HepG2 (cell line): ENCODE results near the gene PPP2R2D. TPM values are rescaled to one million over a fixed set of nuclear protein-coding genes. Genes with fewer than 3 reads are reported as not detected.

Experiments
- ATAC-seq: fragments of 200-7000 bp; cut with Tn5 transposase; 3 replicates; pipeline ENCODE4 v1.9.1; 2020; ENCODE audit warnings: mild to moderate bottlenecking, moderate library complexity
- BruUV-seq: library from RNA; stranded (reverse); fragments of 400-500 nt; replicated peaks from 2 replicates; lab custom pipeline; 2021; lab: Mats Ljungman, UMichigan
- CTCF ChIA-PET: fragments of 300-600 bp; formaldehyde crosslinking; extraction: SDS; loops from one replicate; lab custom pipeline; 2021; ENCODE audit warnings: low total read pairs, inconsistent platforms, low intra/inter-chr PET ratio; lab: Yijun Ruan, JAX
- POLR2A ChIA-PET: fragments of 350-600 bp; sonication (Branson Sonifier 250); formaldehyde crosslinking; loops from one replicate; lab custom pipeline; 2020; ENCODE audit warnings: antibody characterized with exemption, inconsistent platforms; lab: Yijun Ruan, JAX
- DNase-seq: peaks from one replicate; pipeline ENCODE4 v3.0.0-alpha.2; 2015; ENCODE audit warnings: low spot score
- FAIRE-seq: peaks from 3 replicates; lab custom pipeline; 2011; peaks lifted over from hg19 to GRCh38; lab: Jason Lieb, UNC
- H2AFZ ChIP-seq: one replicate; pipeline ENCODE4 v1.6.1; 2011; ENCODE audit warnings: low read length, inconsistent platforms
- H3K27ac ChIP-seq: fragments of 300-600 bp; 3 replicates; pipeline ENCODE4 v1.8.0; 2011; ENCODE audit warnings: mixed run types, mild to moderate bottlenecking, mixed read lengths, low read length, inconsistent platforms; ENCODE audit not compliant: insufficient read depth; ENCODE audit errors: extremely low read length
- H3K27me3 ChIP-seq, 2 experiments: fragments of 200-600 bp in 1 of 2; 2 replicates in 1 of 2; 3 replicates in 1 of 2; pipeline versions ENCODE4 v1.6.0 to v1.8.0; 2011; ENCODE audit warnings: low read length in 2 of 2, mild to moderate bottlenecking in 2 of 2, moderate library complexity in 2 of 2, inconsistent platforms in 1 of 2; ENCODE audit not compliant: insufficient read depth in 2 of 2, control insufficient read depth in 1 of 2
- H3K36me3 ChIP-seq, 2 experiments: fragments of 200-600 bp in 1 of 2; replicated peaks in 1 of 2; 2 replicates in 1 of 2; 3 replicates in 1 of 2; pipeline versions ENCODE4 v1.5.1 to v1.8.0; 2011; ENCODE audit warnings: low read length in 2 of 2, inconsistent platforms in 1 of 2; ENCODE audit not compliant: insufficient read depth in 2 of 2, control insufficient read depth in 1 of 2
- H3K4me1 ChIP-seq: 2 replicates; pipeline ENCODE4 v1.5.1; 2012; ENCODE audit warnings: low read length, inconsistent platforms; ENCODE audit not compliant: insufficient read depth
- H3K4me2 ChIP-seq: 2 replicates; pipeline ENCODE4 v1.6.0; 2011; ENCODE audit warnings: low read depth, low read length, inconsistent platforms
- H3K4me3 ChIP-seq, 3 experiments: fragments of 200-600 bp in 1 of 3; sonication (generic), shearing (Covaris generic) in 1 of 3; replicated peaks in 1 of 3; 2 replicates each; pipeline ENCODE4 v1.5.1; 2011 to 2016; ENCODE audit warnings: low read length in 3 of 3, inconsistent platforms in 2 of 3, low read depth in 2 of 3, mild to moderate bottlenecking in 2 of 3, control low read depth in 1 of 3, mixed read lengths in 1 of 3; ENCODE audit not compliant: insufficient read depth in 1 of 3
- H3K79me2 ChIP-seq: one replicate; pipeline ENCODE4 v1.6.1; 2011; ENCODE audit warnings: low read length, inconsistent platforms; ENCODE audit not compliant: insufficient read depth
- H3K9ac ChIP-seq: 2 replicates; pipeline ENCODE4 v1.6.0; 2011; ENCODE audit warnings: mild to moderate bottlenecking, low read depth, low read length, inconsistent platforms; ENCODE audit not compliant: insufficient read depth
- H3K9me3 ChIP-seq: 2 replicates; pipeline ENCODE4 v1.5.1; 2012; ENCODE audit warnings: mild to moderate bottlenecking, low read length
- H4K20me1 ChIP-seq: 2 replicates; pipeline ENCODE4 v1.6.0; 2011; ENCODE audit warnings: inconsistent platforms, mild to moderate bottlenecking, low read length, moderate library complexity; ENCODE audit not compliant: insufficient read depth
- ELF3 ChIP-seq: IDR thresholded peaks from 2 replicates; pipeline ENCODE4 v1.6.1; 2016; ENCODE audit warnings: missing genetic modification reagents, missing compliant biosample characterization
- FOXO4 ChIP-seq: sonication (generic); formaldehyde crosslinking; conservative IDR thresholded peaks from 2 replicates; pipeline ENCODE4 v1.8.1; 2023; ENCODE audit warnings: missing genetic modification reagents
- HOXA3 ChIP-seq: sonication (generic); formaldehyde crosslinking; IDR thresholded peaks from 2 replicates; pipeline ENCODE4 v1.5.0; 2020; ENCODE audit warnings: missing genetic modification reagents
- NBN ChIP-seq: fragments of 450-650 bp; conservative IDR thresholded peaks from 2 replicates; pipeline ENCODE4 v1.6.1; 2017
- RFX3 ChIP-seq: IDR thresholded peaks from 2 replicates; pipeline ENCODE4 v1.6.1; 2016; ENCODE audit warnings: missing biosample characterization, missing genetic modification reagents
- SAP130 ChIP-seq: IDR thresholded peaks from 2 replicates; pipeline ENCODE4 v1.6.1; 2016; ENCODE audit warnings: low read depth
- ZNF18 ChIP-seq: sonication (generic); formaldehyde crosslinking; IDR thresholded peaks from 2 replicates; pipeline ENCODE4 v1.8.0; 2022; ENCODE audit warnings: mild to moderate bottlenecking, missing genetic modification reagents; ENCODE audit not compliant: insufficient replicate concordance
- WGBS: methylation state at CpG from one replicate; pipeline ENCODE4 v1.1.6; 2017; ENCODE audit warnings: low lambda C conversion rate; 5-methylcytosine and 5-hydroxymethylcytosine counted together
- in situ Hi-C: cut with HindIII; loops from 2 replicates; pipeline ENCODE4 v1.10.0; 2017; ENCODE audit warnings: low pct_unique_long_range_greater_than_20kb; ENCODE audit not compliant: extremely low pct_ligation_motif_present
- intact Hi-C: fragments of 100-400 bp; cut with micrococcal nuclease; formaldehyde crosslinking; loops from one replicate; pipeline ENCODE4 v1.10.0; 2022; ENCODE audit not compliant: unreplicated experiment
- polyA plus RNA-seq, 8 experiments: library from polyadenylated mRNA; depleted of rRNA in 3 of 8; stranded (reverse) in 7 of 8; unstranded in 1 of 8; fragments of >200 nt; fragmentation: Illumina TruSeq in 4 of 8; extraction: Trizol in 4 of 8; gene quantifications; 2 replicates each; pipeline versions ENCODE4 v1.2.1 to v1.2.3, GENCODE V29; 2011 to 2016; ENCODE audit warnings: low read depth in 4 of 8, missing spikeins in 1 of 8, mixed read lengths in 1 of 8; ENCODE audit not compliant: insufficient read depth in 1 of 8
- total RNA-seq, 5 experiments: library from RNA; depleted of rRNA; stranded (reverse); fragments of >200 nt; fragmentation: Illumina TruSeq; extraction: Trizol; gene quantifications; 2 replicates each; pipeline ENCODE4 v1.2.3, GENCODE V29; 2016; ENCODE audit warnings: low read depth in 1 of 5
- TF ChIP-seq, protein P1 (sequence below): sonication (generic); formaldehyde crosslinking; IDR thresholded peaks from one replicate; pipeline ENCODE4 v1.5.1; 2020; ENCODE audit warnings: mild to moderate bottlenecking, missing genetic modification reagents; ENCODE audit errors: not compliant biosample characterization

Gene PPP2R2D
- total and polyA plus RNA-seq, 2 of the 13 experiments (the other 11 are each of a cell fraction or from before 2014, with no cell fraction given): 32.7 to 33.2 TPM

DNA sequence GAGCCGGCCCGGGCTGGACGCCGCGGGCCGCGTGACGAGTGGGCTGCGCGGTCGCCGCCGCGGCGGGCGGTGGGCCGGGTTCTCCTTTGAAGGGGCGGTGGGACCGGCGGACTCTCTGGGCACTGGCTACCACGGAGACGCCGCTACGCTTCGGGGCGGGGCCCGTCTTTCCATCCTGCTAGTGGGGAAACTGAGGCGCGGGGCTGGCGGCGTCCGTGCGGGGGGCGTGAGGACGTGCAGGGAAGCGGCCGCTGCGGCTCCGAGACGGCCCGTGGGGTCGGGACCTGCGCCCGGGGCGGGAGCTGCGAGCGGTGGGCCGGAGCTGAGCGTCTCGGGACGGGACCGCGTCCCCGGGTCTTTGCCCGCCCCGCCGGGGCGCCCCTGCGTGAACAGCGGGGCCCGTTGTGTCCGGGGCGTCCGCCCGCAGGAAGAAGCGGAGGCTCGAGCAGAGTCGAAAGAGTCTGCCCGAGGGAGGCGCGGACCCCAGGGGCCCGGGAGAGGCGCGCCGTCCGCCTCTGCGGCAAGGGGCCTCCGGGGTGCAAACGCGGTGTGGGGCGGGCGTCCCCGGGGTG, 81.5 kb downstream of the PPP2R2D start:
- H3K36me3 ChIP-seq: peaks cover 2 to 4% of the 10 kb centered on the region in 2 experiments; a peak in 3 of 5 replicates
- intact Hi-C loops (no loop called here), in situ Hi-C loops (no loop called here)
- ChIA-PET POLR2A (interaction anchor here (1.0 to 4.3 kb wide), 5 partner anchors 14 to 90 kb away, joined by 3 to 49 read pairs (median 9); partner anchors contain the start of gene PPP2R2D), CTCF (no interaction called here)
- peaks cover 46% of the 10 kb centered on the region for H3K4me1 ChIP-seq
- DNase-seq: no peak
- no peak overlapping the region for H2AFZ ChIP-seq
- H3K27me3 ChIP-seq: no peaks in the 10 kb centered on the region; a peak in 1 of 5 replicates
- H3K9ac ChIP-seq: peak overlapping the region; percentile 61
- H3K4me2 ChIP-seq: peak overlapping the region; percentile 71
- BruUV-seq: no TSS peak
- H3K27ac ChIP-seq: peak overlapping the region; percentile 40
- no peaks in the 10 kb centered on the region for H3K9me3 ChIP-seq
- H3K79me2 ChIP-seq: peaks cover 44% of the 10 kb centered on the region
- ATAC-seq: no peak
- peak overlapping the region; percentile 44 to 98 (median 64); a peak in 5 of 6 replicates for H3K4me3 ChIP-seq
- 30% methylated on average over 53 of the region's 83 CpGs for WGBS
- FAIRE-seq: no peak
- H4K20me1 ChIP-seq: peaks cover 36% of the 10 kb centered on the region
- no peak for TF ChIP-seq RFX3 (CRISPR knock-in tag)
- no peak for TF ChIP-seq HOXA3
- TF ChIP-seq, protein P1, sequence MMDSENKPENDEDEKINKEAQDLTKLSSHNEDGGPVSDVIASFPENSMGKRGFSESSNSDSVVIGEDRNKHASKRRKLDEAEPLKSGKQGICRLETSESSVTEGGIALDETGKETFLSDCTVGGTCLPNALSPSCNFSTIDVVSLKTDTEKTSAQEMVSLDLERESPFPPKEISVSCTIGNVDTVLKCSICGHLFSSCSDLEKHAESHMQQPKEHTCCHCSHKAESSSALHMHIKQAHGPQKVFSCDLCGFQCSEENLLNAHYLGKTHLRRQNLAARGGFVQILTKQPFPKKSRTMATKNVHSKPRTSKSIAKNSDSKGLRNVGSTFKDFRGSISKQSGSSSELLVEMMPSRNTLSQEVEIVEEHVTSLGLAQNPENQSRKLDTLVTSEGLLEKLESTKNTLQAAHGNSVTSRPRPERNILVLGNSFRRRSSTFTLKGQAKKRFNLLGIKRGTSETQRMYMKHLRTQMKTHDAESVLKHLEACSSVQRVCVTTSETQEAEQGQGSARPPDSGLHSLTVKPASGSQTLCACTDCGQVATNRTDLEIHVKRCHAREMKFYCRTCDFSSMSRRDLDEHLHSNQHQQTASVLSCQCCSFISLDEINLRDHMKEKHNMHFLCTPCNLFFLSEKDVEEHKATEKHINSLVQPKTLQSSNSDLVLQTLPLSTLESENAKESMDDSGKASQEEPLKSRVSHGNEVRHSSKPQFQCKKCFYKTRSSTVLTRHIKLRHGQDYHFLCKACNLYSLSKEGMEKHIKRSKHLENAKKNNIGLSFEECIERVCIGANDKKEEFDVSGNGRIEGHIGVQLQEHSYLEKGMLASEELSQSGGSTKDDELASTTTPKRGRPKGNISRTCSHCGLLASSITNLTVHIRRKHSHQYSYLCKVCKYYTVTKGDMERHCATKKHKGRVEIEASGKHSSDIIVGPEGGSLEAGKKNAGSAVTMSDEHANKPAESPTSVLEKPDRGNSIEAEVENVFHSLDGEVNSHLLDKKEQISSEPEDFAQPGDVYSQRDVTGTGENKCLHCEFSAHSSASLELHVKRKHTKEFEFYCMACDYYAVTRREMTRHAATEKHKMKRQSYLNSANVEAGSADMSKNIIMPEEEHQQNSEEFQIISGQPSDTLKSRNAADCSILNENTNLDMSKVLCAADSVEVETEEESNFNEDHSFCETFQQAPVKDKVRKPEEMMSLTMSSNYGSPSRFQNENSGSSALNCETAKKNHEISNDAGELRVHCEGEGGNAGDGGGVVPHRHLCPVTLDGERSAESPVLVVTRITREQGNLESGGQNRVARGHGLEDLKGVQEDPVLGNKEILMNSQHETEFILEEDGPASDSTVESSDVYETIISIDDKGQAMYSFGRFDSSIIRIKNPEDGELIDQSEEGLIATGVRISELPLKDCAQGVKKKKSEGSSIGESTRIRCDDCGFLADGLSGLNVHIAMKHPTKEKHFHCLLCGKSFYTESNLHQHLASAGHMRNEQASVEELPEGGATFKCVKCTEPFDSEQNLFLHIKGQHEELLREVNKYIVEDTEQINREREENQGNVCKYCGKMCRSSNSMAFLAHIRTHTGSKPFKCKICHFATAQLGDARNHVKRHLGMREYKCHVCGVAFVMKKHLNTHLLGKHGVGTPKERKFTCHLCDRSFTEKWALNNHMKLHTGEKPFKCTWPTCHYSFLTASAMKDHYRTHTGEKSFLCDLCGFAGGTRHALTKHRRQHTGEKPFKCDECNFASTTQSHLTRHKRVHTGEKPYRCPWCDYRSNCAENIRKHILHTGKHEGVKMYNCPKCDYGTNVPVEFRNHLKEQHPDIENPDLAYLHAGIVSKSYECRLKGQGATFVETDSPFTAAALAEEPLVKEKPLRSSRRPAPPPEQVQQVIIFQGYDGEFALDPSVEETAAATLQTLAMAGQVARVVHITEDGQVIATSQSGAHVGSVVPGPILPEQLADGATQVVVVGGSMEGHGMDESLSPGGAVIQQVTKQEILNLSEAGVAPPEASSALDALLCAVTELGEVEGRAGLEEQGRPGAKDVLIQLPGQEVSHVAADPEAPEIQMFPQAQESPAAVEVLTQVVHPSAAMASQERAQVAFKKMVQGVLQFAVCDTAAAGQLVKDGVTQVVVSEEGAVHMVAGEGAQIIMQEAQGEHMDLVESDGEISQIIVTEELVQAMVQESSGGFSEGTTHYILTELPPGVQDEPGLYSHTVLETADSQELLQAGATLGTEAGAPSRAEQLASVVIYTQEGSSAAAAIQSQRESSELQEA (CRISPR knock-in tag): peak; percentile 13
- TF ChIP-seq ELF3 (CRISPR knock-in tag): peak; percentile 2; the same call in 1 of the 2 replicates
- 0 out of 2 replicates have a peak, but pooled peaks have one; percentile 42 for TF ChIP-seq FOXO4 (CRISPR knock-in tag)
- no peak for TF ChIP-seq NBN
- TF ChIP-seq ZNF18 (CRISPR knock-in tag): peak; percentile 3
- TF ChIP-seq SAP130 (CRISPR knock-in tag): no peak
